ENCODE data around the gene CCIN. TPM values are rescaled to one million over a fixed set of nuclear protein-coding genes. Genes with fewer than 3 reads are reported as not detected.

CCIN gene
- polyA plus RNA-seq (2013): 0.30 TPM

- Histone ChIP-seq H3K27ac (ENCODE audit: insufficient read depth in 1 of 2, low read depth in 1 of 2, low read length in 2 of 2, poor library complexity in 1 of 2, severe bottlenecking in 2 of 2) (no peak within 1 kb of the TSS), H3K36me3 (ENCODE audit: control insufficient read depth in 4 of 4, insufficient read depth in 4 of 4, low read length in 3 of 4) (no peaks in the 10 kb centered on the region), H3K9me3 (ENCODE audit: control extremely low read depth in 1 of 5, control insufficient read depth in 4 of 5, insufficient read depth in 2 of 5, low read depth in 1 of 5, low read length in 4 of 5) (no peaks in the 10 kb centered on the region), H3K4me1 (ENCODE audit: control extremely low read depth in 1 of 4, control insufficient read depth in 4 of 4, insufficient read depth in 4 of 4, low read length in 3 of 4) (peaks cover 0 to 17% (median 2%) of the 10 kb centered on the region in 4 experiments), H3K4me3 (ENCODE audit: control insufficient read depth in 1 of 7, extremely low read depth in 1 of 7, insufficient read depth in 4 of 7, low read depth in 2 of 7, low read length in 6 of 7) (no peak within 1 kb of the TSS), H3K27me3 (replicated peaks in 2 of 5; ENCODE audit: control insufficient read depth in 4 of 5, insufficient read depth in 5 of 5, low read length in 4 of 5) (peaks cover 0 to 3% (median 0%) of the 10 kb centered on the region in 5 experiments)
- WGBS (ENCODE audit: insufficient coverage): 100% methylated on average over 4 of the region's 6 CpGs
- ChIA-PET POLR2A (interaction anchor here (1.2 kb wide), 1 partner anchor 25 kb away, joined by 3 read pairs; no protein-coding TSS in a partner anchor), CTCF (interaction anchor here (0.8 to 13.7 kb wide), 7 partner anchors 14 to 67 kb away, joined by 3 to 214 read pairs (median 3); partner anchors contain the start of gene CLTA)
- DNase-seq: no peak
These were observed at the start of gene CCIN for GRCh38 chr9:36169166-36169565. TSS of gene CCIN (plus strand) at chr9:36169388. CDS start at chr9:36169503, 115 bp downstream.

- ChIA-PET CTCF (interaction anchor here (1.1 to 1.4 kb wide), 3 partner anchors 9 to 18 kb away, joined by 3 read pairs; no protein-coding TSS in a partner anchor), POLR2A (no interaction called here)
- H3K4me3 ChIP-seq (ENCODE audit: control insufficient read depth in 1 of 7, extremely low read depth in 1 of 7, insufficient read depth in 4 of 7, low read depth in 2 of 7, low read length in 6 of 7): no peak overlapping the region
- no CpG with 5 or more reads among the region's 7 CpGs for WGBS (ENCODE audit: insufficient coverage)
- DNase-seq: no peak
- peaks cover 0 to 11% (median 4%) of the 10 kb centered on the region in 4 experiments for H3K36me3 ChIP-seq (ENCODE audit: control insufficient read depth in 4 of 4, insufficient read depth in 4 of 4, low read length in 3 of 4)
- H3K4me1 ChIP-seq (ENCODE audit: control extremely low read depth in 1 of 4, control insufficient read depth in 4 of 4, insufficient read depth in 4 of 4, low read length in 3 of 4): no peaks in the 10 kb centered on the region
- H3K27ac ChIP-seq (ENCODE audit: insufficient read depth in 1 of 2, low read depth in 1 of 2, low read length in 2 of 2, poor library complexity in 1 of 2, severe bottlenecking in 2 of 2): no peak overlapping the region
- no peaks in the 10 kb centered on the region for H3K9me3 ChIP-seq (ENCODE audit: control extremely low read depth in 1 of 5, control insufficient read depth in 4 of 5, insufficient read depth in 2 of 5, low read depth in 1 of 5, low read length in 4 of 5)
- H3K27me3 ChIP-seq (replicated peaks in 2 of 5; ENCODE audit: control insufficient read depth in 4 of 5, insufficient read depth in 5 of 5, low read length in 4 of 5): no peaks in the 10 kb centered on the region
These were observed 49.7 kb upstream of the CCIN start for GRCh38 chr9:36119476-36119875.

GRCh38 chr9:36120705-36121104, 48.5 kb upstream of the CCIN start:
- DNase-seq: no peak
- CTCF ChIA-PET: no interaction called here
- H3K4me1 ChIP-seq (ENCODE audit: control extremely low read depth in 1 of 4, control insufficient read depth in 4 of 4, insufficient read depth in 4 of 4, low read length in 3 of 4): no peaks in the 10 kb centered on the region
- H3K27ac ChIP-seq (ENCODE audit: insufficient read depth in 1 of 2, low read depth in 1 of 2, low read length in 2 of 2, poor library complexity in 1 of 2, severe bottlenecking in 2 of 2): no peak overlapping the region
- POLR2A ChIA-PET: no interaction called here
- no peak overlapping the region for H3K4me3 ChIP-seq (ENCODE audit: control insufficient read depth in 1 of 7, extremely low read depth in 1 of 7, insufficient read depth in 4 of 7, low read depth in 2 of 7, low read length in 6 of 7)
- no peaks in the 10 kb centered on the region for H3K27me3 ChIP-seq (replicated peaks in 2 of 5; ENCODE audit: control insufficient read depth in 4 of 5, insufficient read depth in 5 of 5, low read length in 4 of 5)
- H3K9me3 ChIP-seq (ENCODE audit: control extremely low read depth in 1 of 5, control insufficient read depth in 4 of 5, insufficient read depth in 2 of 5, low read depth in 1 of 5, low read length in 4 of 5): no peaks in the 10 kb centered on the region
- H3K36me3 ChIP-seq (ENCODE audit: control insufficient read depth in 4 of 4, insufficient read depth in 4 of 4, low read length in 3 of 4): peaks cover 0 to 11% (median 4%) of the 10 kb centered on the region in 4 experiments
- 100% methylated on average over 3 of the region's 4 CpGs for WGBS (ENCODE audit: insufficient coverage)

- peaks cover 0 to 8% (median 1%) of the 10 kb centered on the region in 4 experiments for H3K4me1 ChIP-seq (ENCODE audit: control extremely low read depth in 1 of 4, control insufficient read depth in 4 of 4, insufficient read depth in 4 of 4, low read length in 3 of 4)
- H3K4me3 ChIP-seq (ENCODE audit: control insufficient read depth in 1 of 7, extremely low read depth in 1 of 7, insufficient read depth in 4 of 7, low read depth in 2 of 7, low read length in 6 of 7): no peak overlapping the region
- WGBS (ENCODE audit: insufficient coverage): 98% methylated on average over 7 of the region's 7 CpGs
- POLR2A ChIA-PET: no interaction called here
- no peak for DNase-seq
- H3K27ac ChIP-seq (ENCODE audit: insufficient read depth in 1 of 2, low read depth in 1 of 2, low read length in 2 of 2, poor library complexity in 1 of 2, severe bottlenecking in 2 of 2): no peak overlapping the region
- CTCF ChIA-PET: interaction anchor here (0.9 to 1.4 kb wide), 3 partner anchors 18 to 44 kb away, joined by 3 to 7 read pairs (median 5); no protein-coding TSS in a partner anchor
- H3K27me3 ChIP-seq (replicated peaks in 2 of 5; ENCODE audit: control insufficient read depth in 4 of 5, insufficient read depth in 5 of 5, low read length in 4 of 5): no peaks in the 10 kb centered on the region
- no peaks in the 10 kb centered on the region for H3K9me3 ChIP-seq (ENCODE audit: control extremely low read depth in 1 of 5, control insufficient read depth in 4 of 5, insufficient read depth in 2 of 5, low read depth in 1 of 5, low read length in 4 of 5)
- H3K36me3 ChIP-seq (ENCODE audit: control insufficient read depth in 4 of 4, insufficient read depth in 4 of 4, low read length in 3 of 4): peaks cover 0 to 5% (median 4%) of the 10 kb centered on the region in 4 experiments
These were observed 47.2 kb upstream of the CCIN start for GRCh38 chr9:36121971-36122370.

- no peak for DNase-seq
- Histone ChIP-seq H3K27me3 (replicated peaks in 2 of 5; ENCODE audit: control insufficient read depth in 4 of 5, insufficient read depth in 5 of 5, low read length in 4 of 5) (no peaks in the 10 kb centered on the region), H3K4me1 (ENCODE audit: control extremely low read depth in 1 of 4, control insufficient read depth in 4 of 4, insufficient read depth in 4 of 4, low read length in 3 of 4) (peaks cover 0 to 20% (median 11%) of the 10 kb centered on the region in 4 experiments), H3K4me3 (ENCODE audit: control insufficient read depth in 1 of 7, extremely low read depth in 1 of 7, insufficient read depth in 4 of 7, low read depth in 2 of 7, low read length in 6 of 7) (no peak overlapping the region), H3K36me3 (ENCODE audit: control insufficient read depth in 4 of 4, insufficient read depth in 4 of 4, low read length in 3 of 4) (peaks cover 0 to 5% (median 2%) of the 10 kb centered on the region in 4 experiments), H3K27ac (ENCODE audit: insufficient read depth in 1 of 2, low read depth in 1 of 2, low read length in 2 of 2, poor library complexity in 1 of 2, severe bottlenecking in 2 of 2) (no peak overlapping the region), H3K9me3 (ENCODE audit: control extremely low read depth in 1 of 5, control insufficient read depth in 4 of 5, insufficient read depth in 2 of 5, low read depth in 1 of 5, low read length in 4 of 5) (no peaks in the 10 kb centered on the region)
- no CpG with 5 or more reads among the region's 2 CpGs for WGBS (ENCODE audit: insufficient coverage)
- POLR2A ChIA-PET: interaction anchor here (1.1 kb wide), 1 partner anchor 13 kb away, joined by 5 read pairs; the partner anchor contains the start of gene GLIPR2
- CTCF ChIA-PET: interaction anchor here (1.2 to 3.6 kb wide), 2 partner anchors 20 to 43 kb away, joined by 5 to 34 read pairs; no protein-coding TSS in a partner anchor
These were observed 45.7 kb upstream of the CCIN start for GRCh38 chr9:36123515-36123914.

GRCh38 chr9:36125062-36125855, 43.9 kb upstream of the CCIN start:
- H3K27me3 ChIP-seq (replicated peaks in 2 of 5; ENCODE audit: control insufficient read depth in 4 of 5, insufficient read depth in 5 of 5, low read length in 4 of 5): no peaks in the 10 kb centered on the region
- no peak overlapping the region for H3K4me3 ChIP-seq (ENCODE audit: control insufficient read depth in 1 of 7, extremely low read depth in 1 of 7, insufficient read depth in 4 of 7, low read depth in 2 of 7, low read length in 6 of 7)
- ChIA-PET CTCF (interaction anchor here (1.4 to 3.6 kb wide), 4 partner anchors 10 to 34 kb away, joined by 4 to 34 read pairs (median 4); no protein-coding TSS in a partner anchor), POLR2A (no interaction called here)
- peaks cover 0 to 5% (median 2%) of the 10 kb centered on the region in 4 experiments for H3K36me3 ChIP-seq (ENCODE audit: control insufficient read depth in 4 of 4, insufficient read depth in 4 of 4, low read length in 3 of 4)
- no peak for DNase-seq
- no peak overlapping the region for H3K27ac ChIP-seq (ENCODE audit: insufficient read depth in 1 of 2, low read depth in 1 of 2, low read length in 2 of 2, poor library complexity in 1 of 2, severe bottlenecking in 2 of 2)
- H3K4me1 ChIP-seq (ENCODE audit: control extremely low read depth in 1 of 4, control insufficient read depth in 4 of 4, insufficient read depth in 4 of 4, low read length in 3 of 4): peaks cover 0 to 20% (median 11%) of the 10 kb centered on the region in 4 experiments
- WGBS (ENCODE audit: insufficient coverage): 100% methylated on average over 5 of the region's 10 CpGs
- no peaks in the 10 kb centered on the region for H3K9me3 ChIP-seq (ENCODE audit: control extremely low read depth in 1 of 5, control insufficient read depth in 4 of 5, insufficient read depth in 2 of 5, low read depth in 1 of 5, low read length in 4 of 5)
